Measurements from ENCODE around the gene IDH3A. TPM values are rescaled to one million over a fixed set of nuclear protein-coding genes. Genes with fewer than 3 reads are reported as not detected.

The IDH3A gene
- total RNA-seq, 1 experiment from 2014 or later, result 49.3 TPM

GRCh38 chr15:78131295-78132061 lies 17.7 kb upstream of the IDH3A start, which contains the start of gene CIB2:
Gene CIB2 (minus strand): TSS chr15:78131445. CDS start chr15:78131215, 230 bp downstream.
- no peaks in the 10 kb centered on the region for H3K36me3 ChIP-seq (ENCODE audit: insufficient read depth, low read length)
- no peaks in the 10 kb centered on the region for H3K9me3 ChIP-seq (ENCODE audit: low read length)
- peak within 1 kb of the TSS; percentile 86 for H3K4me2 ChIP-seq (ENCODE audit: low read depth, low read length, poor library complexity, severe bottlenecking)
- peak within 1 kb of the TSS; percentile 87 for H3K9ac ChIP-seq (ENCODE audit: low read length)
- no peaks in the 10 kb centered on the region for H3K9me2 ChIP-seq (replicated peaks; ENCODE audit: insufficient read depth, low read length)
- H3K27ac ChIP-seq (ENCODE audit: low read length), result no peak within 1 kb of the TSS
- DNase-seq, result peak; percentile 91
- peaks cover 14% of the 10 kb centered on the region for H3K4me1 ChIP-seq (ENCODE audit: low read length)
- H3K79me2 ChIP-seq (ENCODE audit: low read length), result no peaks in the 10 kb centered on the region
- H2AFZ ChIP-seq (ENCODE audit: low read length), result peak within 1 kb of the TSS; percentile 97
- no peaks in the 10 kb centered on the region for H3K27me3 ChIP-seq (ENCODE audit: low read length)
- no peaks in the 10 kb centered on the region for H4K20me1 ChIP-seq (ENCODE audit: insufficient read depth, low read depth, low read length)
- peak within 1 kb of the TSS; percentile 83 for H3K4me3 ChIP-seq (ENCODE audit: low read length)

GRCh38 chr15:78133801-78134200 lies 15.4 kb upstream of the IDH3A start:
- Histone ChIP-seq H4K20me1 (ENCODE audit: insufficient read depth, low read depth, low read length) (no peaks in the 10 kb centered on the region), H3K36me3 (ENCODE audit: insufficient read depth, low read length) (no peaks in the 10 kb centered on the region), H3K27ac (ENCODE audit: low read length) (no peak overlapping the region), H3K4me3 (ENCODE audit: low read length) (no peak overlapping the region), H3K9me2 (replicated peaks; ENCODE audit: insufficient read depth, low read length) (no peaks in the 10 kb centered on the region), H3K9me3 (ENCODE audit: low read length) (no peaks in the 10 kb centered on the region), H3K79me2 (ENCODE audit: low read length) (no peaks in the 10 kb centered on the region), H3K27me3 (ENCODE audit: low read length) (no peaks in the 10 kb centered on the region), H3K4me1 (ENCODE audit: low read length) (peaks cover 14% of the 10 kb centered on the region), H3K9ac (ENCODE audit: low read length) (no peak overlapping the region), H2AFZ (ENCODE audit: low read length) (no peak overlapping the region), H3K4me2 (ENCODE audit: low read depth, low read length, poor library complexity, severe bottlenecking) (no peak overlapping the region)
- no peak for DNase-seq

- H3K9ac ChIP-seq (ENCODE audit: low read length), result no peak overlapping the region
- no peak overlapping the region for H3K4me3 ChIP-seq (ENCODE audit: low read length)
- no peaks in the 10 kb centered on the region for H3K4me1 ChIP-seq (ENCODE audit: low read length)
- DNase-seq, result no peak
- H3K79me2 ChIP-seq (ENCODE audit: low read length), result no peaks in the 10 kb centered on the region
- no peaks in the 10 kb centered on the region for H3K27me3 ChIP-seq (ENCODE audit: low read length)
- no peaks in the 10 kb centered on the region for H4K20me1 ChIP-seq (ENCODE audit: insufficient read depth, low read depth, low read length)
- H3K9me3 ChIP-seq (ENCODE audit: low read length), result no peaks in the 10 kb centered on the region
- H2AFZ ChIP-seq (ENCODE audit: low read length), result no peak overlapping the region
- H3K9me2 ChIP-seq (replicated peaks; ENCODE audit: insufficient read depth, low read length), result no peaks in the 10 kb centered on the region
- H3K27ac ChIP-seq (ENCODE audit: low read length), result no peak overlapping the region
- H3K4me2 ChIP-seq (ENCODE audit: low read depth, low read length, poor library complexity, severe bottlenecking), result no peak overlapping the region
- H3K36me3 ChIP-seq (ENCODE audit: insufficient read depth, low read length), result no peaks in the 10 kb centered on the region
These were observed 9.6 kb upstream of the IDH3A start for GRCh38 chr15:78139578-78139977.

- DNase-seq, result no peak
- Histone ChIP-seq H3K9me2 (replicated peaks; ENCODE audit: insufficient read depth, low read length) (no peaks in the 10 kb centered on the region), H2AFZ (ENCODE audit: low read length) (no peak overlapping the region), H3K27me3 (ENCODE audit: low read length) (no peaks in the 10 kb centered on the region), H3K36me3 (ENCODE audit: insufficient read depth, low read length) (no peaks in the 10 kb centered on the region), H3K9ac (ENCODE audit: low read length) (no peak overlapping the region), H3K9me3 (ENCODE audit: low read length) (no peaks in the 10 kb centered on the region), H4K20me1 (ENCODE audit: insufficient read depth, low read depth, low read length) (no peaks in the 10 kb centered on the region), H3K4me1 (ENCODE audit: low read length) (no peaks in the 10 kb centered on the region), H3K4me3 (ENCODE audit: low read length) (no peak overlapping the region), H3K4me2 (ENCODE audit: low read depth, low read length, poor library complexity, severe bottlenecking) (no peak overlapping the region), H3K79me2 (ENCODE audit: low read length) (no peaks in the 10 kb centered on the region), H3K27ac (ENCODE audit: low read length) (no peak overlapping the region)
These were observed 8.9 kb upstream of the IDH3A start for GRCh38 chr15:78140292-78140691.

- Histone ChIP-seq H3K27me3 (ENCODE audit: low read length) (no peaks in the 10 kb centered on the region), H3K9me2 (replicated peaks; ENCODE audit: insufficient read depth, low read length) (no peaks in the 10 kb centered on the region), H4K20me1 (ENCODE audit: insufficient read depth, low read depth, low read length) (no peaks in the 10 kb centered on the region), H3K4me1 (ENCODE audit: low read length) (no peaks in the 10 kb centered on the region), H3K36me3 (ENCODE audit: insufficient read depth, low read length) (no peaks in the 10 kb centered on the region), H3K4me3 (ENCODE audit: low read length) (no peak overlapping the region), H3K79me2 (ENCODE audit: low read length) (no peaks in the 10 kb centered on the region), H3K4me2 (ENCODE audit: low read depth, low read length, poor library complexity, severe bottlenecking) (no peak overlapping the region), H2AFZ (ENCODE audit: low read length) (no peak overlapping the region), H3K9ac (ENCODE audit: low read length) (no peak overlapping the region), H3K27ac (ENCODE audit: low read length) (no peak overlapping the region), H3K9me3 (ENCODE audit: low read length) (no peaks in the 10 kb centered on the region)
- DNase-seq, result no peak
These were observed 6.8 kb upstream of the IDH3A start for GRCh38 chr15:78142332-78142731.

DNA sequence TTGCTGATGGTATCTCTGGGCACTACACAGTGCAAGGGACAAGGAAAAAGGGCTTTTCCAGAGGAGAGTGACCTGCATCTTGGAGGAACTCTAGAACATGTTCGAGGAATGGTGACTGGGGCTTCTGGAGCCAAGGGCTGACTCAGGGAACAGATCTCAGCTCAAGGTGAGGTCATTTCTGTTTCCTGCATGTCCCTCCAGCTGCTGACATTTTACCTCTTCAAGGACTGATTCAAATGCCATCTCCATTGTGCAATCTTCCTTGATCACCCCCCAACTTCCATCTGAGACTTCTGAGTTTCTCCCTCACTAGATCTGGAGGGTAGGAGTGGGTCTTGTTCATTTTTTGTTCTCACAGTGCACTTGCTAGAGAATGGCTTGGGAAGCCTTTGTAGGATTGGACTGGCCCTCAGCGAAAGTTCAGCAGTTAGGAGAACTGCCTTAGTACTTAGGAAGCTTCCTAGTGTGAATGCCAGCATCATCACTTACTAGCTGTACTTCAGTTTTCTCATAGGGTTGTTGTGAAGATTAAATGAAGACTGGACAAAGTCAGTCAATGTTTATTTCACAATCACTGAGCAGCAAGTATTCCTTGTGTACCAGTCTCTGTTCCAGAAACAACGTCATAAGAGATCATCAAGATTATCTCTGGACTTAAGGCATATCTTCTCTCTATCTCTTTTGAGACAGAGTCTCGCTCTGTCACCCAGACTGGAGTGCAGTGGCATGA lies 2.6 kb upstream of the IDH3A start:
- peaks cover 17% of the 10 kb centered on the region for H3K4me1 ChIP-seq (ENCODE audit: low read length)
- no peak for DNase-seq

DNA sequence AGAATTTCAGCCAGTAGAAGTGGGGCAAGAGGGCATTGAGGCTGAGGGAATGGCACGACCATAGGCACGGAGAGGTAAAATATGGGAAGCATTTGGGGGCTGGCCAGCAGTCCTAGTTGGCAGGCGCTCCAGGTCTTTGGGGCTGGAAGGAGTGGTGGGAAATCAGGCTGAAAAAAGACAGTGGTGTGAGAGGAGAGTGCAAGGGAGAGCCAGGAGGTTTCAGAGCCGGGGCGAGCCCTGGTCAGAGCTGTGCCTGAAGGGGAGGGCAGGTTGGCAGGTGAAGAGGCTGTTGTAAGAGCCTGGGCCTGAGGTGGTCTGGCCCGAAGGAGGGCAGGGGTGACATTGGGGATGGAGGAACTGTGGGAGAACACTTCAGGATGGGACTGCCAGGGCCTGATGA lies 1.6 kb upstream of the IDH3A start:
- H3K9me3 ChIP-seq (ENCODE audit: low read length), result no peaks in the 10 kb centered on the region
- peaks cover 17% of the 10 kb centered on the region for H3K4me1 ChIP-seq (ENCODE audit: low read length)
- H3K27me3 ChIP-seq (ENCODE audit: low read length), result no peaks in the 10 kb centered on the region
- H3K79me2 ChIP-seq (ENCODE audit: low read length), result peaks cover 35% of the 10 kb centered on the region
- H3K9ac ChIP-seq (ENCODE audit: low read length), result peak overlapping the region; percentile 80; the same call in 1 of the 2 replicates
- no peak overlapping the region for H2AFZ ChIP-seq (ENCODE audit: low read length)
- H3K4me3 ChIP-seq (ENCODE audit: low read length), result no peak overlapping the region
- H3K36me3 ChIP-seq (ENCODE audit: insufficient read depth, low read length), result peaks cover under 1% of the 10 kb centered on the region; the same call in 1 of the 2 replicates
- no peaks in the 10 kb centered on the region for H3K9me2 ChIP-seq (replicated peaks; ENCODE audit: insufficient read depth, low read length)
- no peak overlapping the region for H3K4me2 ChIP-seq (ENCODE audit: low read depth, low read length, poor library complexity, severe bottlenecking)
- H4K20me1 ChIP-seq (ENCODE audit: insufficient read depth, low read depth, low read length), result no peaks in the 10 kb centered on the region
- DNase-seq, result no peak
- no peak overlapping the region for H3K27ac ChIP-seq (ENCODE audit: low read length)

More for the DNA sequence above, 2.6 kb upstream of the IDH3A start:
- Histone ChIP-seq H3K36me3 (ENCODE audit: insufficient read depth, low read length) (no peaks in the 10 kb centered on the region), H3K79me2 (ENCODE audit: low read length) (peaks cover 28% of the 10 kb centered on the region), H3K9me3 (ENCODE audit: low read length) (no peaks in the 10 kb centered on the region), H3K4me3 (ENCODE audit: low read length) (no peak overlapping the region), H2AFZ (ENCODE audit: low read length) (no peak overlapping the region), H3K9ac (ENCODE audit: low read length) (no peak overlapping the region), H3K27me3 (ENCODE audit: low read length) (no peaks in the 10 kb centered on the region), H3K4me2 (ENCODE audit: low read depth, low read length, poor library complexity, severe bottlenecking) (no peak overlapping the region), H4K20me1 (ENCODE audit: insufficient read depth, low read depth, low read length) (no peaks in the 10 kb centered on the region), H3K9me2 (replicated peaks; ENCODE audit: insufficient read depth, low read length) (no peaks in the 10 kb centered on the region), H3K27ac (ENCODE audit: low read length) (no peak overlapping the region)

GRCh38 chr15:78148392-78149067 lies 632 bp upstream of the IDH3A start:
- peaks cover 44% of the 10 kb centered on the region for H3K79me2 ChIP-seq (ENCODE audit: low read length)
- peaks cover 17% of the 10 kb centered on the region for H3K4me1 ChIP-seq (ENCODE audit: low read length)
- peak overlapping the region; percentile 100 for H3K4me2 ChIP-seq (ENCODE audit: low read depth, low read length, poor library complexity, severe bottlenecking)
- H3K9me2 ChIP-seq (replicated peaks; ENCODE audit: insufficient read depth, low read length), result no peaks in the 10 kb centered on the region
- peak overlapping the region; percentile 80 for H3K9ac ChIP-seq (ENCODE audit: low read length)
- no peaks in the 10 kb centered on the region for H4K20me1 ChIP-seq (ENCODE audit: insufficient read depth, low read depth, low read length)
- peak overlapping the region; percentile 79 for H3K4me3 ChIP-seq (ENCODE audit: low read length)
- DNase-seq, result peak; percentile 64
- peak overlapping the region; percentile 70; the same call in 1 of the 2 replicates for H2AFZ ChIP-seq (ENCODE audit: low read length)
- no peaks in the 10 kb centered on the region for H3K27me3 ChIP-seq (ENCODE audit: low read length)
- H3K9me3 ChIP-seq (ENCODE audit: low read length), result no peaks in the 10 kb centered on the region
- H3K36me3 ChIP-seq (ENCODE audit: insufficient read depth, low read length), result peaks cover 9% of the 10 kb centered on the region; the same call in 1 of the 2 replicates
- no peak overlapping the region for H3K27ac ChIP-seq (ENCODE audit: low read length)
